Activated effector memory CD4-positive, alpha-beta T cell treated with Interleukin-2 at 50 U/mL for 16 hours (primary cell): ENCODE measurements around the gene STIM1.
A peak's percentile ranks its signal among the peaks of the same experiment; 100 is the strongest.

Experiments used
- DNase-seq: peaks from one replicate; pipeline ENCODE4 v3.0.0-alpha.2; 2020

The STIM1 gene

GRCh38 chr11:3831378-3832239 is 23.9 kb upstream of the STIM1 start:
- no peak for DNase-seq

GRCh38 chr11:3832816-3833215 is 22.6 kb upstream of the STIM1 start:
- no peak for DNase-seq

GRCh38 chr11:3833449-3833848 is 22.0 kb upstream of the STIM1 start:
- DNase-seq, result no peak

GRCh38 chr11:3834349-3834663 is 21.2 kb upstream of the STIM1 start:
- no peak for DNase-seq

- DNase-seq, result no peak
Measured at GRCh38 chr11:3834664-3835461, 20.6 kb upstream of the STIM1 start.

- DNase-seq, result no peak
Measured at GRCh38 chr11:3835751-3836150, 19.7 kb upstream of the STIM1 start.

- peak; percentile 45 for DNase-seq
Measured at GRCh38 chr11:3836903-3837302, 18.6 kb upstream of the STIM1 start.

- no peak for DNase-seq
Measured at GRCh38 chr11:3837793-3838192, 17.7 kb upstream of the STIM1 start.

GRCh38 chr11:3838504-3838903 is 17.0 kb upstream of the STIM1 start:
- no peak for DNase-seq

GRCh38 chr11:3840004-3840869 is 15.2 kb upstream of the STIM1 start:
- no peak for DNase-seq

GRCh38 chr11:3840870-3841425 is 14.5 kb upstream of the STIM1 start, which contains the start of gene RHOG:
TSS of gene RHOG (minus strand) at chr11:3840959. CDS start at chr11:3828138, 12,821 bp downstream.
- DNase-seq, result no peak

GRCh38 chr11:3841426-3842350 is 13.8 kb upstream of the STIM1 start:
- peak; percentile 89 for DNase-seq

GRCh38 chr11:3843326-3843725 is 12.1 kb upstream of the STIM1 start:
- no peak for DNase-seq

GRCh38 chr11:3845246-3845645 is 10.2 kb upstream of the STIM1 start:
- no peak for DNase-seq

- no peak for DNase-seq
Measured at GRCh38 chr11:3845670-3846069, 9.8 kb upstream of the STIM1 start.

GRCh38 chr11:3849297-3849874 is 6.1 kb upstream of the STIM1 start:
- DNase-seq, result no peak

- no peak for DNase-seq
Measured at GRCh38 chr11:3853545-3853842, 2.0 kb upstream of the STIM1 start.

GRCh38 chr11:3853899-3854659 is 1.4 kb upstream of the STIM1 start:
- peak; percentile 67 for DNase-seq

GRCh38 chr11:3854660-3854976 is 846 bp upstream of the STIM1 start:
- no peak for DNase-seq

- no peak for DNase-seq
Measured at GRCh38 chr11:3855808-3856491, 486 bp downstream of the STIM1 start.
